Heart right ventricle (tissue), 16 donors: ENCODE data around the gene CDH18. TPM values are rescaled to one million over a fixed set of nuclear protein-coding genes. Genes with fewer than 3 reads are reported as not detected.

Experiments used
- ATAC-seq, 8 donors: fragments of 200-7000 bp; cut with Tn5 transposase; one replicate each; pipeline ENCODE4 v1.9.1; 2020; ENCODE audit warnings: mild to moderate bottlenecking in 8 of 8, moderate library complexity in 8 of 8, moderate number of reproducible peaks in 1 of 8
- DNase-seq, 2 donors: peaks; one replicate each; pipeline ENCODE4 v3.0.0-alpha.2; 2020
- H3K27ac ChIP-seq, 10 donors: fragments of 200-600 bp; sonication (generic) in 2 of 10; one replicate each; pipeline versions ENCODE4 v1.5.0 to v1.8.0; 2020 to 2022; ENCODE audit warnings: mild to moderate bottlenecking in 3 of 10
- H3K27me3 ChIP-seq, 7 donors: fragments of 200-600 bp; one replicate each; pipeline ENCODE4 v1.8.0; 2021 to 2022; ENCODE audit warnings: mild to moderate bottlenecking in 2 of 7
- H3K36me3 ChIP-seq, 9 donors: fragments of 200-600 bp; sonication (generic) in 1 of 9; one replicate each; pipeline versions ENCODE4 v1.5.0 to v1.8.0; 2020 to 2022; ENCODE audit warnings: mild to moderate bottlenecking in 2 of 9
- H3K4me1 ChIP-seq, 9 donors: fragments of 200-600 bp; sonication (generic) in 1 of 9; one replicate each; pipeline versions ENCODE4 v1.5.0 to v1.8.0; 2020 to 2022; ENCODE audit warnings: mild to moderate bottlenecking in 4 of 9
- H3K4me3 ChIP-seq, 10 donors: fragments of 200-600 bp; sonication (generic) in 2 of 10; one replicate each; pipeline versions ENCODE4 v1.5.0 to v1.8.0; 2020 to 2022; ENCODE audit warnings: mild to moderate bottlenecking in 7 of 10, moderate library complexity in 2 of 10
- H3K9me3 ChIP-seq, 11 donors: fragments of 200-600 bp in 10 of 11; sonication (generic) in 2 of 11; one replicate each; pipeline versions ENCODE4 v1.5.0 to v1.8.0; 2013 to 2022; ENCODE audit warnings: mild to moderate bottlenecking in 2 of 11, control low read depth in 1 of 11, moderate library complexity in 1 of 11
- CTCF ChIP-seq, 9 donors: fragments of 200-600 bp; sonication (generic) in 2 of 9; IDR thresholded peaks; one replicate each; pipeline versions ENCODE4 v1.5.0 to v1.8.0; 2021 to 2022; ENCODE audit warnings: antibody characterized with exemption in 9 of 9, mild to moderate bottlenecking in 5 of 9, moderate library complexity in 1 of 9
- WGBS, 2 donors: extraction: QIAGEN DNeasy Blood & Tissue Kit; methylation state at CpG; one replicate each; pipeline ENCODE4 v1.1.7; 2013; ENCODE audit warnings: inconsistent platforms in 1 of 2; 5-methylcytosine and 5-hydroxymethylcytosine counted together
- intact Hi-C, 10 donors: fragments of 100-400 bp; cut with DNase I; formaldehyde crosslinking; loops; one replicate each; pipeline versions ENCODE4 v1.11.1 to v1.14.2; 2022
- polyA plus RNA-seq, 2 donors: library from polyadenylated mRNA; stranded (reverse); fragments of 200-250 nt; gene quantifications; one replicate each; pipeline ENCODE4 v1.2.3, GENCODE V29; 2013
- total RNA-seq, 10 donors: library from RNA; stranded (reverse); fragmentation: NEBNext Ultra II Directional in 3 of 10; extraction: Animal tissue kit (Norgen Biotek cat#: 25700) in 3 of 10; gene quantifications; one replicate each; pipeline versions ENCODE4 v1.2.1 to v1.2.4, GENCODE V29; 2021 to 2023
- donor health status: Arrhythmogenic right ventricular cardiomyopathy.
- donor health status: ischemic (EF 13 %, LVEDD 7.1; RV severe dilation, severe dysfunction).
- donor health status: healthy with polysubstance abuse.
- donor health status: DM: no; HTN: yes; CAD: no.
- donor health status: DM: no; HTN: no; CAD: no.
- donor health status: ischemic (EF 25% LVEDD 6.9; RV normal size, moderate dysfunction).
- donor health status: ischemic (EF 25% LVEDD 5.7; RV mildly dilated, moderate dysfunction).
- donor health status: healthy.
- donor health status: DM: yes; HTN: yes; CAD: no.
- donor health status: Ischemic cardiomyopathy.
- donor health status: ischemic (EF 35%, LVEDD 5.7; RV mildly dilated, moderate dysfunction).
- donor health status: nonischemic (EF 11% LVEDD 7.7; RV severe dilation, severe dysfunction).
- donor health status: DM: yes; HTN: yes; CAD: no.
- donor health status: PGD.
- donor health status: ischemic (EF 29% LVEDD 5.4; RV normal size, mild dysfunction).
- donor health status: nonischemic (EF 23%, LVEDD 6.1; RV moderate dilation, normal function).

The CDH18 gene
- total and polyA plus RNA-seq, 12 donors: not detected

GRCh38 chr5:19855931-19856330 is 132.1 kb downstream of the CDH18 start:
- no peak overlapping the region for H3K4me3 ChIP-seq
- H3K9me3 ChIP-seq: no peaks in the 10 kb centered on the region
- H3K36me3 ChIP-seq: no peaks in the 10 kb centered on the region
- intact Hi-C loops: no loop called here
- no peak for ATAC-seq
- WGBS, 2 donors: 63 to 66% methylated on average over 3 of the region's 3 CpGs
- no peak overlapping the region for H3K27ac ChIP-seq
- no peak for TF ChIP-seq CTCF (IDR thresholded peaks at IDR 0.05)
- H3K4me1 ChIP-seq: no peaks in the 10 kb centered on the region
- DNase-seq: no peak
- no peaks in the 10 kb centered on the region for H3K27me3 ChIP-seq

- no peak for ATAC-seq
- H3K4me3 ChIP-seq: no peak overlapping the region
Observed at GRCh38 chr5:19855453-19855852, 132.5 kb downstream of the CDH18 start.

GRCh38 chr5:19855031-19855430 is 133.0 kb downstream of the CDH18 start:
- 81 to 90% methylated on average over 4 of the region's 4 CpGs for WGBS, 2 donors
- intact Hi-C loops: no loop called here
- ATAC-seq (no peak), DNase-seq (no peak)
- Histone ChIP-seq H3K36me3 (no peaks in the 10 kb centered on the region), H3K4me1 (no peaks in the 10 kb centered on the region), H3K27me3 (no peaks in the 10 kb centered on the region), H3K9me3 (no peaks in the 10 kb centered on the region), H3K4me3 (no peak overlapping the region), H3K27ac (no peak overlapping the region)
- TF ChIP-seq CTCF (IDR thresholded peaks at IDR 0.05): no peak

More at GRCh38 chr5:19855453-19855852, 132.5 kb downstream of the CDH18 start:
- intact Hi-C loops: no loop called here
- TF ChIP-seq CTCF (IDR thresholded peaks at IDR 0.05): no peak
- H3K36me3 ChIP-seq: no peaks in the 10 kb centered on the region
- no peaks in the 10 kb centered on the region for H3K4me1 ChIP-seq
- no peaks in the 10 kb centered on the region for H3K9me3 ChIP-seq
- H3K27ac ChIP-seq: no peak overlapping the region
- no peaks in the 10 kb centered on the region for H3K27me3 ChIP-seq
- no peak for DNase-seq

- H3K4me1 ChIP-seq: no peaks in the 10 kb centered on the region
- intact Hi-C loops: no loop called here
- DNase-seq: no peak
- no peaks in the 10 kb centered on the region for H3K27me3 ChIP-seq
- no peak overlapping the region for H3K27ac ChIP-seq
- H3K4me3 ChIP-seq: no peak overlapping the region
- H3K9me3 ChIP-seq: no peaks in the 10 kb centered on the region
- no peaks in the 10 kb centered on the region for H3K36me3 ChIP-seq
- no peak for ATAC-seq
- 51 to 58% methylated on average over 4 of the region's 4 CpGs for WGBS, 2 donors
- TF ChIP-seq CTCF (IDR thresholded peaks at IDR 0.05): no peak
Observed at GRCh38 chr5:19853616-19854240, 134.3 kb downstream of the CDH18 start.
